GM12875 (cell line): ENCODE data around the gene MARVELD1.

Source experiments
- H3K4me3 ChIP-seq: one replicate; pipeline ENCODE4 v1.5.1; 2011; ENCODE audit warnings: low read depth, low read length, control low read depth
- TF ChIP-seq, protein P1 (sequence below): IDR thresholded peaks from 2 replicates; pipeline ENCODE4 v1.5.1; 2011; ENCODE audit warnings: low read depth, mild to moderate bottlenecking, control low read depth, inconsistent platforms, low read length, moderate library complexity, borderline replicate concordance; ENCODE audit not compliant: insufficient read depth

Gene MARVELD1

DNA sequence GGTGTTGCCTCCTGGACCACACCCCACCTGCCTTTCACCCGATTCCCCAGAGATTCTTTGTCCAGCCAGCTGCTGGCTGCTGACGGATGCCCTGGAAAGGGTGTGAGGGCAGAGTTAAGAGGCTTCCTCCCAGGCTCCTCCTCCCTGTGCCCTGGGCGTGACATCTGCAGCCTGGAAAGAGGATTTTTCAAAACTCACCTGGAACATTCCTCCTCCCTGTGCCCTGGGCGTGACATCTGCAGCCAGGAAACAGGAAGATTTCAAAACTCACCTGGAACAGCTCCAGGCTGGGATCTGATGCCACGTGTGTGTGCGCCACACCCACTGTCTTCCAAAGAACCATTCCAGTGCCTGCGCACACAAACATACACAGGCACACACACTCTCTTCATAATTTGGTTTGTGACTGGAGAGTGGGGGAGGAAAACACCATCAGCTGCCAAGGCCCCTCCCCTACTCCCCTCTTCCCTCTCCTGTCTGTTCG, 5.2 kb downstream of the MARVELD1 start:
- H3K4me3 ChIP-seq = no peak overlapping the region
- TF ChIP-seq, protein P1, sequence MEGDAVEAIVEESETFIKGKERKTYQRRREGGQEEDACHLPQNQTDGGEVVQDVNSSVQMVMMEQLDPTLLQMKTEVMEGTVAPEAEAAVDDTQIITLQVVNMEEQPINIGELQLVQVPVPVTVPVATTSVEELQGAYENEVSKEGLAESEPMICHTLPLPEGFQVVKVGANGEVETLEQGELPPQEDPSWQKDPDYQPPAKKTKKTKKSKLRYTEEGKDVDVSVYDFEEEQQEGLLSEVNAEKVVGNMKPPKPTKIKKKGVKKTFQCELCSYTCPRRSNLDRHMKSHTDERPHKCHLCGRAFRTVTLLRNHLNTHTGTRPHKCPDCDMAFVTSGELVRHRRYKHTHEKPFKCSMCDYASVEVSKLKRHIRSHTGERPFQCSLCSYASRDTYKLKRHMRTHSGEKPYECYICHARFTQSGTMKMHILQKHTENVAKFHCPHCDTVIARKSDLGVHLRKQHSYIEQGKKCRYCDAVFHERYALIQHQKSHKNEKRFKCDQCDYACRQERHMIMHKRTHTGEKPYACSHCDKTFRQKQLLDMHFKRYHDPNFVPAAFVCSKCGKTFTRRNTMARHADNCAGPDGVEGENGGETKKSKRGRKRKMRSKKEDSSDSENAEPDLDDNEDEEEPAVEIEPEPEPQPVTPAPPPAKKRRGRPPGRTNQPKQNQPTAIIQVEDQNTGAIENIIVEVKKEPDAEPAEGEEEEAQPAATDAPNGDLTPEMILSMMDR = no peak

DNA sequence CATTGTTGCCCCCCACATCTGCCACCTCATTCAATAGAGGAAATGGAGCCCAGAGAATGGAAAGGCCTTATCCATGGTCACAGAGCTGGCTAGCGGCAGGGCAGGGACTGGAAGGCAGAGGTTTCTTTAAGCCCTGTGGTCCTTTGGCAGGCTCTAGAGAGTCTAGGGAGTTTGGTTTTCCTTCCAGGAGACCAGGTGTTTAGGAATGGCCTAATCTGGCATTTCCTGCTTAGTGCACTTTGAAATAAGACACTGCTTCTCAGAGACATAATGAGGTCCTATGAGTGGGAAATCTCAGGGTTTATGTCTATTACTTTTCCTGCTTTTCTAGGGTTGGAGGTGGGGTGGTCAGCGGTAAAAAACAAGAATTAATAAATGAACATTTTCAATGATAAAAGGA, 6.1 kb downstream of the MARVELD1 start:
- H3K4me3 ChIP-seq = no peak overlapping the region

DNA sequence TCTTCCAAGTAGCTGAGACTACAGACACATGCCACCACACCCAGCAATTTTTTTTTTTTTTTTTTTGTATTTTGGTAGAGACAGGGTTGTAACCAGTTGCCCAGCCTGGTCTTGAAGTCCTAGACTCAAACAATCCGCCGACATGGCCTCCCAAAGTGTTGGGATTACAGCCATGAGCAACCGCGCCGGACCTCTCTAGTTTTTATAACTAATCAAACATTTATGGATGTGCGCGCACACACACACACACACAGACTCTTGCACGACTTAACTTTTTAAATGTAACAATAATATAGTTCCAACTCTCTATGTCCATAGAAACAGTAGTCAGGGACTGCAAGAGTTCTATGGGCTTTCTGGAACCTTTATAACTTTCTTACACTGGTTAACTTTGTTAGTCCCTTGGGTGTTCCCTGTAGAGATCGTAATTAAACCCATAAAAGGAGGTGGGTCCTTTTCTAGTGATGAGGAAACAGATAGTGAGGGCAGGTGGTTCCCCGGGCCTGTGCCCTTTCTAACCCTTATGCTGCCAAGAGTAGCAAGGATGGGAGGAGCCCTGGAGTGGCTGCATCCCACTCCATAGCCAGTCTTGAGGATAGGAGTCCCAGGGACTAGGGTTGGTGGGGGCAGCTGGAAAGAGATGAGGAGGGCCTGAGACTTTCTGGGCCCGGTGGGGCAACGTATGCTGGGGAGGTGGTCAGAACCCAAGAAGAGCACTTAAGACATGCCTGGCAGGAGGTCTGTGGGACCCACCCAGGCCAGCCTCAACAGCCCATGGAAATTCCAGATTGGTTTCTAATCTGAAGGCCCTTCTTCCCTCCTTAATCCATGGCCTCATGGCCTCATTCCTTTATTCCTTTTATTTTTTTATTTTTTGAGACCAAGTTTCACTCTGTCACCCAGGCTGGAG, 8.6 kb downstream of the MARVELD1 start:
- TF ChIP-seq, protein P1 = no peak
- H3K4me3 ChIP-seq = no peak overlapping the region

More for the DNA sequence above, 6.1 kb downstream of the MARVELD1 start:
- TF ChIP-seq, protein P1 = no peak

- TF ChIP-seq, protein P1 = no peak
- no peak overlapping the region for H3K4me3 ChIP-seq
These were observed 9.5 kb downstream of the MARVELD1 start for GRCh38 chr10:97723001-97723400.

GRCh38 chr10:97724341-97724941, 10.9 kb downstream of the MARVELD1 start:
- no peak overlapping the region for H3K4me3 ChIP-seq
- TF ChIP-seq, protein P1 = no peak

- TF ChIP-seq, protein P1 = no peak
- no peak overlapping the region for H3K4me3 ChIP-seq
These were observed 13.2 kb downstream of the MARVELD1 start for GRCh38 chr10:97726636-97727178.

DNA sequence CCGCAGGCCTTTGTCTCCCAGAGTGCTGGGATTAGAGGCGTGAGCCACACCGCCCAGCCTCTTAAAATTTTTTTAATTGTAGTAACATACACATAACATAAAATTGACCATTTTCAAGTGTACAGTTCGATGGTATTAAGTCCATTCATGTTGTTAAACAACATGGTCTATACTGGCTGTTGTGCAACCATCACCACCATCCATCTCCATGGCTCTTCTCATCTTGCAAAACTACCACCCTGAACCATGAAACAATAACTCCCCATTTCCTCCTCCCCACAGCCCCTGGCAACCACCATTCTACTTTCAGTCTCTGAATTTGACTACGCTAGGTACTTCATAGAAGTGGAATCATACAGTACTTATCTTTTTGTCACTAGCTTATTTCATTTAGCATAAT, 15.5 kb downstream of the MARVELD1 start:
- TF ChIP-seq, protein P1 = no peak
- H3K4me3 ChIP-seq = no peak overlapping the region
